ENCODE measurements around the gene GALNT3. TPM values are rescaled to one million over a fixed set of nuclear protein-coding genes. Genes with fewer than 3 reads are reported as not detected.

GALNT3 gene
- total and polyA plus RNA-seq, 4 experiments from 2014 or later: 0.77 to 3.0 (median 1.8) TPM

GRCh38 chr2:165699946-165700345, 94.1 kb downstream of the GALNT3 start:
- Mint-ChIP-seq H3K27ac (no peak overlapping the region), H3K4me1 (no peaks in the 10 kb centered on the region), H3K4me3 (no peak overlapping the region), H3K27me3 (peaks cover 4 to 9% of the 10 kb centered on the region in 2 donors), H3K36me3 (no peaks in the 10 kb centered on the region), H3K9me3 (no peaks in the 10 kb centered on the region)
- Histone ChIP-seq H3K27ac (ENCODE audit: low read depth, low read length) (no peak overlapping the region), H3K9me3 (ENCODE audit: control insufficient read depth in 1 of 2, low read length in 2 of 2) (no peaks in the 10 kb centered on the region), H3K4me3 (ENCODE audit: low read length in 2 of 2) (no peak overlapping the region), H3K4me1 (ENCODE audit: insufficient read depth, low read length) (no peaks in the 10 kb centered on the region), H3K36me3 (ENCODE audit: insufficient read depth, low read length) (no peaks in the 10 kb centered on the region), H3K27me3 (ENCODE audit: insufficient read depth, low read length) (no peaks in the 10 kb centered on the region)
- no peak for DNase-seq
- CTCF ChIA-PET (ENCODE audit: partially characterized antibody): no interaction called here
- POLR2A ChIA-PET (ENCODE audit: partially characterized antibody): no interaction called here
- intact Hi-C loops (cut with micrococcal nuclease): no loop called here

GRCh38 chr2:165698444-165698884, 95.6 kb downstream of the GALNT3 start:
- Histone ChIP-seq H3K9me3 (ENCODE audit: control insufficient read depth in 1 of 2, low read length in 2 of 2) (no peaks in the 10 kb centered on the region), H3K36me3 (ENCODE audit: insufficient read depth, low read length) (no peaks in the 10 kb centered on the region), H3K4me3 (ENCODE audit: low read length in 2 of 2) (no peak overlapping the region), H3K27ac (ENCODE audit: low read depth, low read length) (no peak overlapping the region), H3K27me3 (ENCODE audit: insufficient read depth, low read length) (no peaks in the 10 kb centered on the region), H3K4me1 (ENCODE audit: insufficient read depth, low read length) (no peaks in the 10 kb centered on the region)
- no peaks in the 10 kb centered on the region for H3K4me1 Mint-ChIP-seq
- no peak overlapping the region for H3K4me3 Mint-ChIP-seq
- no peak for DNase-seq
- no peak overlapping the region for H3K27ac Mint-ChIP-seq
- ChIA-PET CTCF (ENCODE audit: partially characterized antibody) (no interaction called here), POLR2A (ENCODE audit: partially characterized antibody) (no interaction called here)
- H3K9me3 Mint-ChIP-seq: no peaks in the 10 kb centered on the region
- H3K27me3 Mint-ChIP-seq: peaks cover 2 to 7% of the 10 kb centered on the region in 2 donors
- intact Hi-C loops (cut with micrococcal nuclease): no loop called here
- no peaks in the 10 kb centered on the region for H3K36me3 Mint-ChIP-seq

DNA sequence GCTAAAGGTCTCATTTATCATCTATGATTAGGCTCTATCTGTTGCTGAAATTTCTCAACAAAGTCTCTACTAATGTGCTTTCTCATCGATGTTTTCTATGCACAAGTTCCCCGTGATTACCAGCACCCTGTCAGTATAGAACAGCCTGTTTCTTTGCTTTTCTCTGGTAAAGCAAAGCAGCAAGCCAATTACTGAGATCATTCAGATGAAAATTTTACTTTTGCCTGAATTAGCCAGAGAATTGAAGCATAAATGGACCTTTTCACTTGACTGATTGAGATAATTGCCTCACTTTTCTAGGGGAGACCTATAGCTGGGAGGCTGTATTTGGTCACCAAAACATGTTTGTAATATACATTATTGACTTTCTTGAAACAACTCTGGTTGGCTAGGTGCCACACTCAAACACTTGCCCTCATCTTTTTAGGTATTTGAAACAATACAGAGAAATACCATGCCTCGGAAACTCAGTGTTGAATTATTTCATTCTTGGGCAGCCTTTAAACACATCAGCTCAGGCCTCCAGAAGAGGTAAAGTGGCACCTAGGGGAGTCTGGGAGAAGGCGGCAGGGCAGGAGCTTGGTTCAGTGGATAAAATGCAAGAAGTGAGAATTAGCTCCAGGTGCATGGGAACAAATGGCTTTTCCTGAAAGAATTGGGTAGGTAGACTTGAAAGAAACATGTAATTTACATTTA, 96.2 kb downstream of the GALNT3 start:
- Histone ChIP-seq H3K27ac (ENCODE audit: low read depth, low read length) (no peak overlapping the region), H3K4me1 (ENCODE audit: insufficient read depth, low read length) (no peaks in the 10 kb centered on the region), H3K36me3 (ENCODE audit: insufficient read depth, low read length) (no peaks in the 10 kb centered on the region), H3K9me3 (ENCODE audit: control insufficient read depth in 1 of 2, low read length in 2 of 2) (no peaks in the 10 kb centered on the region), H3K4me3 (ENCODE audit: low read length in 2 of 2) (no peak overlapping the region), H3K27me3 (ENCODE audit: insufficient read depth, low read length) (no peaks in the 10 kb centered on the region)
- Mint-ChIP-seq H3K36me3 (no peaks in the 10 kb centered on the region), H3K4me3 (no peak overlapping the region), H3K27ac (no peak overlapping the region), H3K4me1 (no peaks in the 10 kb centered on the region), H3K27me3 (peaks cover 0 to 7% of the 10 kb centered on the region in 2 donors), H3K9me3 (no peaks in the 10 kb centered on the region)
- DNase-seq: no peak
- intact Hi-C loops (cut with micrococcal nuclease): no loop called here
- ChIA-PET CTCF (ENCODE audit: partially characterized antibody) (no interaction called here), POLR2A (ENCODE audit: partially characterized antibody) (no interaction called here)

Other genes starting within 250 kb of the GALNT3 start
- gene TTC21B, start 159.5 kb upstream of the GALNT3 start, total RNA-seq: 10 to 100 TPM; 25.6 to 30.4 TPM
- gene TTC21B, start 159.5 kb upstream of the GALNT3 start, polyA plus RNA-seq: 1 to 10 TPM; 6.3 to 9.5 TPM